Osteoblast (primary cell): Measurements from ENCODE around the gene CHST15. TPM values are rescaled to one million over a fixed set of nuclear protein-coding genes. Genes with fewer than 3 reads are reported as not detected.

Experiments
- DNase-seq: peaks from one replicate; pipeline ENCODE4 v3.0.0; 2011; ENCODE audit warnings: low spot score, mixed read lengths; ENCODE audit not compliant: insufficient read length; ENCODE audit errors: missing footprints
- H2AFZ ChIP-seq: 2 replicates; pipeline ENCODE4 v1.6.0; 2011; ENCODE audit warnings: mild to moderate bottlenecking, low read length
- H3K27ac ChIP-seq: 2 replicates; pipeline ENCODE4 v1.5.1; 2011; ENCODE audit warnings: mild to moderate bottlenecking, low read depth, low read length, moderate library complexity
- H3K27me3 ChIP-seq: 2 replicates; pipeline ENCODE4 v1.6.0; 2012; ENCODE audit warnings: mild to moderate bottlenecking, control low read depth, inconsistent platforms, low read length, moderate library complexity; ENCODE audit not compliant: insufficient read depth
- H3K36me3 ChIP-seq: 2 replicates; pipeline ENCODE4 v1.5.1; 2011; ENCODE audit warnings: mild to moderate bottlenecking, low read length, control low read depth, moderate library complexity; ENCODE audit not compliant: insufficient read depth
- H3K4me1 ChIP-seq: 2 replicates; pipeline ENCODE4 v1.5.1; 2011; ENCODE audit warnings: mild to moderate bottlenecking, low read length, control low read depth, moderate library complexity; ENCODE audit not compliant: insufficient read depth
- H3K4me2 ChIP-seq: 2 replicates; pipeline ENCODE4 v1.6.0; 2011; ENCODE audit warnings: mild to moderate bottlenecking, low read length; ENCODE audit not compliant: insufficient read depth
- H3K4me3 ChIP-seq: fragments of 200-600 bp; sonication (generic); 3 replicates; pipeline ENCODE4 v1.5.1; 2012; ENCODE audit warnings: mild to moderate bottlenecking, low read length, inconsistent platforms; ENCODE audit not compliant: insufficient read depth
- H3K79me2 ChIP-seq: 2 replicates; pipeline ENCODE4 v1.6.0; 2012; ENCODE audit warnings: mild to moderate bottlenecking, low read length, control low read depth, inconsistent platforms; ENCODE audit not compliant: insufficient read depth
- H3K9me3 ChIP-seq: 2 replicates; pipeline ENCODE4 v1.5.1; 2011; ENCODE audit warnings: low read depth, low read length, control low read depth
- H4K20me1 ChIP-seq: 2 replicates; pipeline ENCODE4 v1.6.0; 2012; ENCODE audit warnings: mild to moderate bottlenecking, low read length, control low read depth; ENCODE audit not compliant: insufficient read depth
- CTCF ChIP-seq: IDR thresholded peaks from 2 replicates; pipeline ENCODE4 v1.5.1; 2011; ENCODE audit warnings: mild to moderate bottlenecking, low read depth, low read length, moderate library complexity; ENCODE audit errors: extremely low read depth
- total RNA-seq: library from RNA; depleted of rRNA; stranded (reverse); fragments of >200 nt; gene quantifications from 2 replicates; pipeline ENCODE4 v1.2.3, GENCODE V29; 2012

Gene CHST15
- total RNA-seq, 1 donor, result 22.8 TPM

- Histone ChIP-seq H2AFZ (no peak overlapping the region), H3K9me3 (no peaks in the 10 kb centered on the region), H3K4me1 (peaks cover 16% of the 10 kb centered on the region), H3K4me2 (no peak overlapping the region), H4K20me1 (no peaks in the 10 kb centered on the region), H3K79me2 (no peaks in the 10 kb centered on the region), H3K4me3 (no peak overlapping the region), H3K27ac (no peak overlapping the region), H3K36me3 (peaks cover 4% of the 10 kb centered on the region), H3K27me3 (no peaks in the 10 kb centered on the region)
- TF ChIP-seq CTCF, result no peak
- DNase-seq, result peak; percentile 9
Observed at GRCh38 chr10:124010024-124010423, 83.4 kb downstream of the CHST15 start.

GRCh38 chr10:124009231-124010015 lies 84.0 kb downstream of the CHST15 start:
- peaks cover 16% of the 10 kb centered on the region for H3K4me1 ChIP-seq
- no peak overlapping the region for H3K27ac ChIP-seq
- no peaks in the 10 kb centered on the region for H3K9me3 ChIP-seq
- no peaks in the 10 kb centered on the region for H4K20me1 ChIP-seq
- no peaks in the 10 kb centered on the region for H3K79me2 ChIP-seq
- H3K4me3 ChIP-seq, result no peak overlapping the region
- H3K36me3 ChIP-seq, result peaks cover 4% of the 10 kb centered on the region
- no peak overlapping the region for H2AFZ ChIP-seq
- H3K4me2 ChIP-seq, result no peak overlapping the region
- peak; percentile 42 for DNase-seq
- TF ChIP-seq CTCF, result no peak
- no peaks in the 10 kb centered on the region for H3K27me3 ChIP-seq

- Histone ChIP-seq H3K4me2 (no peak overlapping the region), H4K20me1 (no peaks in the 10 kb centered on the region), H3K4me3 (no peak overlapping the region), H3K36me3 (peaks cover 4% of the 10 kb centered on the region), H3K27ac (no peak overlapping the region), H3K79me2 (no peaks in the 10 kb centered on the region), H3K27me3 (no peaks in the 10 kb centered on the region), H3K9me3 (no peaks in the 10 kb centered on the region), H3K4me1 (peaks cover 16% of the 10 kb centered on the region), H2AFZ (no peak overlapping the region)
- TF ChIP-seq CTCF, result no peak
- DNase-seq, result peak; percentile 63
Observed at GRCh38 chr10:124008681-124009080, 84.7 kb downstream of the CHST15 start.

- Histone ChIP-seq H3K9me3 (no peaks in the 10 kb centered on the region), H3K36me3 (peaks cover 4% of the 10 kb centered on the region), H3K4me1 (peaks cover 16% of the 10 kb centered on the region), H3K79me2 (no peaks in the 10 kb centered on the region), H3K4me3 (no peak overlapping the region), H2AFZ (no peak overlapping the region), H3K27me3 (no peaks in the 10 kb centered on the region), H3K27ac (no peak overlapping the region), H4K20me1 (no peaks in the 10 kb centered on the region), H3K4me2 (no peak overlapping the region)
- no peak for TF ChIP-seq CTCF
- no peak for DNase-seq
Observed at GRCh38 chr10:124008187-124008586, 85.2 kb downstream of the CHST15 start.
